Medulla oblongata (tissue), 1 donor: Measurements from ENCODE around the gene METTL22.

Source experiments
- DNase-seq: peaks from one replicate; pipeline ENCODE4 v3.0.0-alpha.2; 2015; ENCODE audit errors: extremely low spot score

METTL22 gene

GRCh38 chr16:8594149-8594666 lies 27.3 kb upstream of the METTL22 start:
- DNase-seq: no peak

GRCh38 chr16:8595783-8596182 lies 25.7 kb upstream of the METTL22 start:
- DNase-seq: no peak

- DNase-seq: no peak
These were observed 24.9 kb upstream of the METTL22 start for GRCh38 chr16:8596581-8596980.

- no peak for DNase-seq
These were observed 21.2 kb upstream of the METTL22 start for GRCh38 chr16:8600144-8600775.

GRCh38 chr16:8605554-8605953 lies 15.9 kb upstream of the METTL22 start:
- DNase-seq: no peak

- DNase-seq: no peak
These were observed 14.3 kb upstream of the METTL22 start for GRCh38 chr16:8607214-8607613.

GRCh38 chr16:8611122-8611521 lies 10.4 kb upstream of the METTL22 start:
- no peak for DNase-seq

GRCh38 chr16:8611886-8612600 lies 9.5 kb upstream of the METTL22 start:
- DNase-seq: no peak

GRCh38 chr16:8614435-8615029 lies 7.0 kb upstream of the METTL22 start:
- DNase-seq: no peak

- DNase-seq: no peak
These were observed 1.7 kb upstream of the METTL22 start for GRCh38 chr16:8619671-8620370.

- DNase-seq: no peak
These were observed 963 bp upstream of the METTL22 start for GRCh38 chr16:8620535-8620934.

GRCh38 chr16:8621222-8621571 lies 301 bp upstream of the METTL22 start:
- no peak for DNase-seq

GRCh38 chr16:8622315-8622656 lies 788 bp downstream of the METTL22 start:
- DNase-seq: no peak

- no peak for DNase-seq
These were observed 2.1 kb downstream of the METTL22 start for GRCh38 chr16:8623634-8624033.

GRCh38 chr16:8625491-8626087 lies 4.1 kb downstream of the METTL22 start:
- DNase-seq: no peak

- DNase-seq: no peak
These were observed 5.4 kb downstream of the METTL22 start for GRCh38 chr16:8626946-8627345.

GRCh38 chr16:8627456-8627855 lies 6.0 kb downstream of the METTL22 start:
- no peak for DNase-seq

- no peak for DNase-seq
These were observed 7.7 kb downstream of the METTL22 start for GRCh38 chr16:8628981-8629725.

- no peak for DNase-seq
These were observed 8.9 kb downstream of the METTL22 start for GRCh38 chr16:8630255-8630953.

- DNase-seq: peak; percentile 41
These were observed 9.9 kb downstream of the METTL22 start for GRCh38 chr16:8631373-8631772.
